ENCODE data around the gene NCK1.

- no peak for TF ChIP-seq CTCF (IDR thresholded peaks at IDR 0.05; ENCODE audit: low read depth, low read length, poor library complexity, severe bottlenecking)
- TF ChIP-seq EZH2phosphoT487 (IDR thresholded peaks at IDR 0.05; ENCODE audit: borderline replicate concordance, low read length), result no peak
Observed at GRCh38 chr3:136962927-136963326, 100.9 kb downstream of the NCK1 start.
